Fibroblast of skin of left biceps (primary cell): ENCODE measurements around the gene NUBPL.
"Not testable (repeated sequence)": the region's sequence is repeated elsewhere in the genome, so short reads cannot be mapped to it uniquely, and the experiment has no call there.

Source experiments
- DNase-seq, 2 experiments: peaks; one replicate each; pipeline ENCODE4 v3.0.0-alpha.2; 2013; ENCODE audit warnings: low read depth in 2 of 2

NUBPL gene

DNA sequence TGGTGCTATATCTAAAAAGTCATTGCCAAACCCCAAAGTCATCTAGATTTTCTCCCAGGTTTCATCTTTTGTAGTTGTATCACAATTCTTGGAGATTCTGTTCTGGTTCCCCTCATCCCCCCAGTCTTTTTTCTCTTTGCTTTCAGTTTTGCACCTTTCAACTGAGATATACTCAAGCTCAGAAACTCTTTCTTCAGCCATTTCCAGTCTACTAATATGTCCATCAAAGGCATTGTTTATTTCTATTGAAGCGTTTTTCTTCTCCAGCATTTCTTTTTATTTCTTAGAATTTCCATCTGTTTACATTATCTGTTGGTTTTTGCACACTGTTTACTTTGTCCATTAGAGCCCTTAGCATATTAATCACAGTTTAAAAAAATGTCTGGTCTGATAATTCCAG, 179.5 kb downstream of the NUBPL start:
- DNase-seq, result no peak

DNA sequence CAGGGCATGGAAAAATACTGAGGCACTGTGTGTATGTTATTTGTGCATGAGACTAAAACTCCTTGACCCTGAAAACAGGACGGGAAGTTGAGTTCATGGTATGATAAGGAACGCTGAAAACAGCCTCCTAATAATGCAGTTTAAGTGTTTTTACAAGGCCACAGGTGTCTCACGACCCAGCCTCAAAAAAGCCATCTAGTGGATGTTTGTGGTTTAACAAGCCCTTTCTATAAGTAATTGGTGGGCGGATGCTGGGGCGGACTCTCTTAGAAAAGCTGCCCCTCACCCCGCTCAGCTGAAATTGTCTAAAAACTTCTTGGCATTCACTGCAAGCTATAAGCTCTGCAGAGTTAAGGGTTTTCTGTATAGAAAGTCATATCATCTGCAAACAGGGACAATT, 184.5 kb downstream of the NUBPL start:
- DNase-seq, result no peak

DNA sequence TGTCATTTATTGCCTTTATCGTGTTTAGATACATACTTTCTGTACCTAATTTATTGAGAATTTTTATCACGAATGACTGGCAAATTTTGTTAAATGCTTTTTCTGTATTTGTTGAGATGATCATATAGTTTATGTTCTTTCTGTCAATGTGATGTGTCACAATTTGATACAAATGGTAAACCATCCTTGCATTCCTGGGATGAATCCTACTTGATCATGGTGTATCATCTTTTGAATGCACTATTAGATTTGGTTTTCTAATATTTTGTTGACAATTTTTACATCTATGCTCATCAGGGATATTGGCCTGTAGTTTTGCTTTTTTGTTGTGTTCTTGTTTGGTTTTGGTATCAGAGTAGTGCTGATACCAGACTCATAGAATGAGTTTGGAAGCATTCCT, 185.1 kb downstream of the NUBPL start:
- DNase-seq, result no peak

DNA sequence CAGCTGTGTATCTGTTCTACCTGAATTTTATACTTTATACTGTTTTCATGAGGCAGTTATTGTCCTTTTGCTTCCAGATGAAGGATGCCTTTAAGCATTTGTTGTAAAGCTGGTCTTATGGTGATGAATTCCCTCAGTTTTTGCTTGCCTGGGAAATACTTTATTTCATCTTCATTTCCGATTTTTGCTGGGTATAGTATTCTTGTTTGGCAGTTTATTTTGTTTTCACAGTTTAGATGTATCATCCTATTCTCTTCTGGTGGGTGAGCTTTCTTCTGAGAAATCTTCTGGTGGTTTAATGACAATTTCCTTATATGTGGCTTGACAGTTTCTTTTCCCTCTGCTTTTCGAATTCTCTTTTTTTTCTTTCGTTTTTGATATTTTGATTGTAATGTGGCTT, 188.1 kb downstream of the NUBPL start:
- DNase-seq, result no peak

DNA sequence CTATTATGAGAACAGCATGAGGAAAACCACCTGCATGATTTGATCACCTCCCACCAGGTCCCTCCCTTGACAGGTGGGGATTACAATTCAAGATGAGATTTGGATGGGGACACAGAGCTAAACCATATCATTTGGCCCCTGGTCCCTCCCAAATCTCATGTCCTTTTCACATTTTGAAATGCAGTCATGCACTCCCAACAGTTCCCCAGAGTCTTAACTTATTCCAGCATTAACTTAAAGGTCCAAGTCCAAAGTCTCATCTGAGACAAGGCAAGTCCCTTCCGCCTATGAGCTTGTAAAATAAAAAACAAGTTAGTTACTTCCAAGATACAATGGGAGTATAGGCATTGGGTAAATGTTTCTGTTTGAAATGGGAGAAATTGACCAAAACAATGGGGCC, 189.8 kb downstream of the NUBPL start:
- DNase-seq, result not testable (repeated sequence)

DNA sequence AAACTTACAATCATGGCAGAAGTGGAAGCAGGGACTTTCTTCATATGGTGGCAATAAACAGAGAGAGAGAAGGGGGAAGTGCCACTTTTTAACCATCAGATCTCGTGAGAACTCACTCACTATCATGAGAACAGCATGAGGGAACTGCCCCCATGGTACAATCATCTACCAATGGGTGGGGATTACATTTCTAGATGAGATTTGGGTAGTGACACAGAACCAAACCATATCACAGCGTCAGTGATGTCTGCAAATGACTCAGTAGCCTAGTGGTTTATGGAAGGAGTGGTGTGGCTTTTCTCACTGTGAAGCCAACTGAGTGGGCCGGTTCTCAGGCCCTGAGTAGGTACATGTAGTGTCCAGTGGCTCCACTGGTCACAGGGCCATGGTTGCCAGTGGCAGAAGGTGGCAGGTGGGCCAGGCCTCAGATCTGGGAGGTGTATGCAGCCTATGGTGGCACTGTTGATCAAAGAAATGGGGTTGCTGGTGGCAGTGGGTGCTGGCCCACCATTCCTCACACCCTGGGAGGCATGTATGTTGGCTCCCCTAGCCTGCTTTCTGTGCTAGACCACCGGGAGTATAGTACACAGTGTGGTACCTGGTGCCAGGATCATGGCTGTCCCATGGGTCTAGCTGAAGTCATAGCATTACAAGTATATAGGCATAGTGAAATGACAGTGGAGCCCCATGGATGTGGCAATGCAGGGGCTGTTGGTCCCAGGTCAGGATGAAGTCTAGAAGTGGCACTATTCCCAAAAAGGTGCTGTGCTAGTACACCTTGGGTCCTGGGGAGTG, 191.9 kb downstream of the NUBPL start:
- no peak for DNase-seq

DNA sequence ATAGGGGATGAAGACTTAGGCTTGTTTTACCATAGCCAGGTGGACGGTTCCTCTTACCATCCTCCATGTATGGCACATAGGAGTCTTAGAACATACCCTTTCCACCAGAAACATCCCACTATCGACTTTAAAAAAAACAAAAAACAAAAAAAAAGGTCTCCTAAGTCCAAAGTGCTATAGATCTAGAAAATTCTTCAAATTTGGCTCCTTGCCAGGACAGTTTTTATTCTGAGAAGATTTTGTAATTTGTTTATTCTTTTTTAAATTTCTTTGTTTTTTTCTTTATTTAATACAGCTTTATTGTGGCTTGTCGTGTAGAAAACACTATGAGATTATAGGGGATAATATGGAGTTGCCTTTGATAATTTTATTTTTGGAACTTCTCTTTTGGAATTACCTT, 197.7 kb downstream of the NUBPL start:
- no peak for DNase-seq

DNA sequence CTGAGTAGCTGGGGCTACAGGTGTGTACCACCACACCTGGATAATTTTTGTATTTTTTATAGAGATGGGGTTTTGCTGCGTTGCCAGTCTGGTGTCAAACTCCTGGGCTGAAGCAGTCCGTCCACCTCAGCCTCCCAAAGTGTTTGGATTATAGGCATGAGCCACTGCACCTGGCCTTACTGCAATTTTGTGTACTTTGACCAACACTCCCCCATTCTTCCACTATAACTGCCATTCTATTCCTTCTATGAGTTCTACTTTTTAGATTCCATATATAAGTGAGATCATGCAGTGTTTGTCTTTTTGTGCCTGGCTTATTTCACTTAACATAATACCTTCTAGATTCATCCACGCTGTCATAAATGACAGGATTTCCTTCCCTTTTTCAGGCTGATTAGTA, 199.1 kb downstream of the NUBPL start:
- DNase-seq, result no peak

DNA sequence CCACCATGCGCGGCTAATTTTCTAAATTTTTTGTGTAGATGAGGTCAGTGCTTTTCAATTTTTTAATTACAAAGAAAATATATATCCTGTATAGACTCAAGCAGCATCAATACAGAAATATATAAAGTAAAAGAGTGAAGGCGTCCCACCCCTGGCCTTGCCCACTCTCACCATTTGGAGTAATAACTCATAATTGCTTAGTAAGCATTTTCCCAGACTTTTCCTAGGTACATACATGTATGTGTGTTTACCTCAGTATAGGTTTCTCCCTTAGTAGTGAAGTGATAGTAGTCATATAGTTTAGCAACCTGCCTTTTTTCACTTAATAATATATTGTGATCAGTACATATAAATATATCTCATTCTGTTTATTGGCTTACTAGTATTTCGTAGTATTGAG, 200.1 kb downstream of the NUBPL start:
- DNase-seq, result no peak

DNA sequence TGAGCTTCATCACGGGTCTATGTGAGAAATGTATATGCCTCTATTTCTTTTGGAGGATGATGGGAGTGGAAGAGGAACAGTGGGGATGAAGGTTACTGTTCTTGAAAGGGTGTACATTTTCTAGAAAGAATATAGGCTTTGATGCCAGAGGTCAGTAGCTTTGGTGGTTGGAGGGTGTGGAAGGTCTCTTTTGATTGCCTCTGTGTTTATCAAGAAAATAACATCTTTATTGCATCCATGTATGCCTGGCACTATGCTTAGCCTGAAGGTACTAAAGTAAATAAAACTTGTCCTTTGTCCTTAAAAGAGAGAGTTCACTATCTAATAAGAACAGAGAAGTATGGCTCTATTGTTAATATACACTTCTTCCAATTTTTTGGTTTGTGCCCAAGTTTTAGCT, 201.8 kb downstream of the NUBPL start:
- no peak for DNase-seq

DNA sequence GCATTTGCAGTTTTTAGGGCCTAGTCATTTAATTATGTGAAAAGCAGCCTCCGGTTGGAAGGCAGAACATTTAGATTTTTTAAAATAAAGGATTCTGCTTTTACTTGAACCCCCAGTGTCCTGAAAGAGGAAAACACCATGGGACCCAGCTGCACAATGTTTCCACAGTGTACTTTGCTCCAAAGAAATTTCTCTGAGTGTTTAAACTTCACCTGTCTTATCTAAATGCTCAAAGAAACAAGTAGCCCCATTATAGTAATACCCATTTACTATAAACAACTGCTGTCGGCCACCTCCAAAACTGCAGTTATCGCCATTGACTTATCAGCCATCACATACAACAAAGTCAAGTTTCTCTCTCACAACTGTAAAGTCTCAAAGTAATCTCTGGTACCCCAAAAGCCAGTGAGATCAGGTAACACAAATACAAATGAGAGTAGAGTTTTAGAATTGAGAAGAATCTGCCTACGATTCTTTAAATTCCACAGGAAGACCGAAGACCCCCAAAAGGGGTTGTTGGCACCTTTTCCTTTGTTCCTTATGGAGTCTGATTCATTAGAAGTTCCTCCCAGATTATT, 205.2 kb downstream of the NUBPL start:
- DNase-seq, result no peak

DNA sequence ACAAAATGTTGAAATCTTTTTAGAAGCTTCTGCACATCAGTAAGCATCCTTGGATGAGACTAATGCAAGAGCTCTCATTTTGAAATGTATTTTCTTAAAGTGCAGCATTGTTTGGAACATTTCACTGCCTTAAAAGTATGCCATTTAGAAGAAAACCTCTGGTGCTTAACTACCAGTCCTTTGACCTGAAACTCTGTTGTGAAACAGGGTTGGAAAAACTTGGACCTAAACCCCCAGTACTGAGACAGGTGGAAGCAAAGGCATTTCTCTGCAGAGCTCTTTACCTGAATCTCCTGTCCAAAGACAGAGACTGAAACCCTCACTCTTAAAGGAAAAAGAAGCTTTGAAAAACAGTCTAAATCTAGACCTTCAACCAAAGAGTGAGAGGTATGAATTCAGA, 207.2 kb downstream of the NUBPL start:
- DNase-seq, result no peak

DNA sequence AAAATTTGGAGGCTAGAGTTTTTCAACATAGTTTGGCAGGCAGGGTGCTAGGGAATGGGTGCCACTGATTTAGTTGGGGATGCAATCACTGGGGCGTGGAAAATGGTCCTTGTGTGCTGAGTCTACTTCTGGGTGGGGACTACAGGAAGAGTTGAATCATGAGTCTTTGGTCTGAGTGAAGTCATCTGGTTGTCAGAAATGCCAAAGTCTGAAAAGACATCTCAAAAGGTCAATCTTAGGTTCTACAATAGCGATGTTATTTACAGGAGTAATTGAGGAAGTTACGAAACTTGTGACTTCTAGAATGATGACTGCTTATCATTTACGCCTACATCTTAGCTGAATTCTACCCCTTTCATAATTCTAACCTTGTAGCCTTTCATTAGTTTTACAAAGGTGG, 209.1 kb downstream of the NUBPL start:
- DNase-seq, result no peak

DNA sequence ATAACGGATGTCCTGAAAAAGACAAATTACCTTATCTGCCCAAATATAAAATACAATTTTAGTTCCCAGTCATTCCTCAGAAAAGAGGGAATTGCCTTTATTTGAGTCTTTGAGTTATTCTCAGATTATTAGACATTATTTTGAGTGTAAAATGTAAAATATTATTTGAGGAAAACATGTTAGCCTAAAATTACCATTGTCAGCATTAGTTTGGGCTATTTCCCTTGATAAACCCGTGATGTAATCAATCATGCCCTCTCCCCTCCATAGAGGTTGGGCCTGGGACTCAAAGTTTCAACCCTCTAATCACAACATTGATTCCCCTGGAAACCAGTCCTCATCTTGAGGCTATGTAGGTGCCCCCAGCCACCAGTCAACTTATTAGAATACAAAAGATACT, 213.4 kb downstream of the NUBPL start:
- DNase-seq, result no peak

DNA sequence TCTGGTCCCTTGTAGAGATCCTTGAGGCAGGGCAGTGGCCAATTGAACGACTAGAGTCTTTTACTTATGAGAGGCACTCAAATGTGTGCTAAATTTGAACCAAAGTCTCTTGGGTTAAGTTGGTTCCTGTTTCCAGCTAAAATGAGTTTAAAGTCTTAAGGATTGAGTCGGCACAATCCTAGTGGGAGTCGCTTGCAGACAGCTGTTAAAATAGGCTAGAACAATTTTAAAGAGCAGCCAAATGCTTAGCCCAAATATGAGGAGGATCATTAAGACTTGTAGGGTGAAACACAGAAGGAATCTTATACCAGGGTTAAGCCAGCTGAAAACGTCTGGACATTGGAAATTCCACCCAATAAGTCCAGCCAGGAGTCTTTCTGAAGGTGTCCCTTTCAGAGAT, 216.1 kb downstream of the NUBPL start:
- no peak for DNase-seq

DNA sequence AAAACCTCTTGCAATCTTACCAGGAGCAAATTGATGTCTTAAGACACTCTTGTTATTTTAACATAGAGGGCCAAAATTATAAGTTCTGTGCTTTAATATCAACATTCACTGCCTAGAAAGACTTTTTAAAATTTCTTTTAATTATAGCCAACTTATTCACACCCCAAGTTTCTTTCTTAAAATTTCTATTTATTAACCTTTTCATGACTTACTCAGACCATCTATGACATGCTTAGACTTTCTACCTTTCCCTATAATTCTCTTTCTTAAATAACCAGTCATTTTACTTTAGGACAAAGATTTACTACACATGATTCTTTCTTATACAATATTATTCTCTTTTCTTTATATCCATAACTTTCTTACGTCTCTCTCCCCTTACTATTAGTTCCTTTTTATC, 220.4 kb downstream of the NUBPL start:
- no peak for DNase-seq

DNA sequence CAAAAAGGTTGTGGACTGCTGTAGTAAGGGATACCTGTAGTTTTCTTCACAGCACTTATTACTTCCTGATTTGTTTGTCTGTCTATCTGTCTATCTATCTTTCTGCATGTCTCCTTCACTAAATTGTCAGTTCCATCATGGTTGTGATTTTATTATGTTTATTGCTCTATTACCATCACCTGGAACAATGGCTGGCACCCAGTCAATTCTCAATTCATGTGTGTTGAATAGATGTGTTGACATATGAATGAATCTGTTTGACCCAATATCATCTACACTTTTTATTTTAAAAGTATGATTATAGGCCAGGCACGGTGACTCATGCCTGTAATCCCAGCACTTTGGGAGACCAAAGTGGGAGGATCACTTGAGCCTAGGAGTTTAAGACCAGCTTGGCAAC, 224.4 kb downstream of the NUBPL start:
- no peak for DNase-seq

DNA sequence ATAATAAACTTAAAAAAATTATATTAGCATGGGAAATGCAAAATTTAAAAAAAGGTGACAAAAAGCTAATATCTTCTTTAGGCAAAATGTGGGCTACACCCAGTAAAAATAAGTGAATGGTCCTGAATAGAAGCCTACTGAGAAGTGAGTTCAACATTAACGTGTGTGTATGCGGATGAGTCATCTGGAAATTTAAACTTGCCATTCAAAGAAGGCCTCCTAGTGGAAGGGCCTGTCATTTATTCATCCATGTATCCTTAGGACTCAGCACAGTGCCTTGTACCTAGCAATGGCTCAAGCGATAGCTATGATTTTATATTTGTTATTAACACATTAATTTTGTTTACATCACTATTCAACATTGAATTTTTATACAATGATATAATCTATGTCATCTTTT, 226.2 kb downstream of the NUBPL start:
- DNase-seq, result no peak

DNA sequence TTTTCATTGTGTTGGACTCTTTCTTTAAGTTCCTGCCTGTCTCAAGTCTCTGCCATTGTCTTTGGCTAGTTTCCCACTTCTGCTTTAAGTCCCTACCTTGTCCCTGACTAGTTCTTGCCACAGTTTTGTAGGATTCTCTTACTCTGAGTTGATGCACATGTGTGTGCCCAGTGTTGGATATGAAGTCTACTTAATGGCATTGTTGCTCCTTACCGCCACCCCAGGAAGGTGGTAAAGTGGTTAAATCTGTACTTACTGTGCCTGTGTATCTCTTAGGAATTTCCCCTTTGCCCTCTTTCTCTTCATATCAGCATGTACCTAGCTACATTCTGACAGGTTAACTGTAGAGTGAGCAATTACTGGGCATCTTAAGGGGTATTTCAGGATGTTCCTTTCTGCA, 227.1 kb downstream of the NUBPL start:
- no peak for DNase-seq

DNA sequence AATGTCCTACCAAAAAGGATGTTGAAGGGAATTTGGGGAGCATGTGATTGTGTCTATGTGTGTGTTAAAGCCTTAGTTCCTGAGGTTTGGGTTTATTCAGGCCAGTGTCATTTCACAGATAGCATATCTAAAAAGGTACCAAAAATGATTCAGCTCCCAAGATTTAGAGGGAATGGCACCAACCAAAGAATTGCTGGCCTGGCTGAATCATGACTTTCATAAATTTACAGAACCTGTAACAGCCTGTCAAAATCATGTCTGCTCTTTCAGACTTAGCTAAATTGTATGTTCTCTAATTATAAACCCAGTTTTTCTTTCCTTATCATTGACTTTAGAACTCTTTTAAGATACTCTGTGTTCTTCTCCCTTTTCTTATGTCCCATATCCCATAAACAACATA, 231.5 kb downstream of the NUBPL start:
- no peak for DNase-seq

DNA sequence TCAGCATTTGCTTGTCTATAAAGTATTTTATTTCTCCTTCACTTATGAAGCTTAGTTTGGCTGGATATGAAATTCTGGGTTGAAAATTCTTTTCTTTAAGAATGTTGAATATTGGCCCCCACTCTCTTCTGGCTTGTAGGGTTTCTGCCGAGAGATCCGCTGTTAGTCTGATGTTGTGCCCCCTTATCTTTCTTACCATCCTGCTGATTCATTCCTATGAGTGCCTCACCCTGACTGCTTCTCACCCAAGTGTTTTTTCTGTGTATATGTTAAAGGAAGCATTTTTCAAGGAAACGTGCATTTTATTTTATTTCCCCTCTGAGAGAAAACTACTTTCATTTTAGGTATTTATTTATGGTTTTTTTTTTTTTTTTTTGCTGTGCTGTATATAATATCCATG, 236.7 kb downstream of the NUBPL start:
- DNase-seq, result not testable (repeated sequence)

DNA sequence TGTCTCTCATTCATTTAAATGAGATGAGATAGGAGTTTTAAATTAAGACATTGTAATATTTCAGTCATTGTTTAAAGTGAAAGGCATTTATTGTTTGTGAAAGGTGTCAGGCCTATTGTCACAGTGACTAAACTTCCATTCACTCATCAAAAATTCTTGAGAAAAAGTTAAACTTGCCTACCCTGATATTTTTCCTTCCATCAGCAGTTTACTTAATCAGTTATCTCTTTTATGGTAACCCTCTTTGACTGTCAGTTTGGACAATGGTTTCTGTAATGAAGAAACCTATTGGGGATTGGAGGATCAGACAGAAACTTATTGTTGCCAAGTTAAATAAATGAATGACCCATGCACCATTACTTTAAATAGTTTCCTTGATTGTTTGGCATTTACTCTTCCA, 241.6 kb downstream of the NUBPL start:
- DNase-seq, result no peak

DNA sequence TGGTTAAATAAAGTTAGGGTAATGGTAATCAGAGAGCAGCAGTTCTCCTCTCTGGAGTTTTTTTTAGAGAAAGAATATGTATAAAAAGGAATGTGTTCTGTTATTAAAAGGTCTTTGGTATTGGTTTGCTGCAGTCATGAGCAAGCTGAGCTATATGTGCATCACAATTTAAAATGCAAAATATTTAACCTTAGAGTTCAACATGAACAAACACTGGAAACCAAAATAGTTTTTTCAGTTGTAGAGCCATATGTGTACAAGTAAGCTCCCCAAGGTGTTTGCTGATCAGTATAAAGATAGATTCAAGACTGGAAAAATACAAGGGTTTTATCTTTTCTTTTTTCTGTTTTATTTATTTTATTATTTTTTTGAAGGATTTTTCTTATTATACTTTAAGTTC, 245.0 kb downstream of the NUBPL start:
- no peak for DNase-seq
